Osteocyte (in vitro differentiated cells): ENCODE measurements around the gene LY6G5C. TPM values are rescaled to one million over a fixed set of nuclear protein-coding genes. Genes with fewer than 3 reads are reported as not detected.
A peak's percentile ranks its signal among the peaks of the same experiment; 100 is the strongest.

Experiments
- DNase-seq: peaks from one replicate; pipeline ENCODE4 v3.0.0; 2021; ENCODE audit warnings: mixed read lengths; ENCODE audit not compliant: unreplicated experiment; ENCODE audit errors: extremely low spot score
- H3K27ac Mint-ChIP-seq: one replicate; pipeline ENCODE4 v1.8.0; 2021; ENCODE audit warnings: mild to moderate bottlenecking, mixed read lengths; ENCODE audit not compliant: unreplicated experiment
- H3K27me3 Mint-ChIP-seq: one replicate; pipeline ENCODE4 v1.8.0; 2021; ENCODE audit warnings: mixed read lengths; ENCODE audit not compliant: unreplicated experiment
- H3K36me3 Mint-ChIP-seq: one replicate; pipeline ENCODE4 v1.8.0; 2021; ENCODE audit warnings: mixed read lengths; ENCODE audit not compliant: unreplicated experiment
- H3K4me1 Mint-ChIP-seq: one replicate; pipeline ENCODE4 v1.8.0; 2021; ENCODE audit warnings: mixed read lengths; ENCODE audit not compliant: unreplicated experiment
- H3K4me3 Mint-ChIP-seq: one replicate; pipeline ENCODE4 v1.8.0; 2021; ENCODE audit warnings: mild to moderate bottlenecking, moderate library complexity, mixed read lengths; ENCODE audit not compliant: unreplicated experiment
- H3K9me3 Mint-ChIP-seq: one replicate; pipeline ENCODE4 v1.8.0; 2021; ENCODE audit warnings: mixed read lengths; ENCODE audit not compliant: unreplicated experiment
- total RNA-seq: library from RNA; stranded (reverse); gene quantifications from 2 replicates; pipeline ENCODE4 v1.2.1, GENCODE V29; 2021
- TF ChIP-seq, protein P1 (sequence below): fragments of 200-600 bp; sonication (generic); IDR thresholded peaks from 2 replicates; pipeline ENCODE4 v1.5.0; 2021; ENCODE audit warnings: antibody characterized with exemption, mild to moderate bottlenecking, moderate library complexity

The LY6G5C gene
- total RNA-seq, 1 donor from 2014 or later = 3.9 TPM

GRCh38 chr6:31681135-31681671 lies 336 bp upstream of the LY6G5C start:
- Mint-ChIP-seq H3K27me3 (no peaks in the 10 kb centered on the region), H3K4me1 (peaks cover 16% of the 10 kb centered on the region), H3K4me3 (peak overlapping the region; percentile 73), H3K9me3 (no peaks in the 10 kb centered on the region), H3K36me3 (peaks cover 5% of the 10 kb centered on the region), H3K27ac (peak overlapping the region; percentile 90)
- TF ChIP-seq, protein P1, sequence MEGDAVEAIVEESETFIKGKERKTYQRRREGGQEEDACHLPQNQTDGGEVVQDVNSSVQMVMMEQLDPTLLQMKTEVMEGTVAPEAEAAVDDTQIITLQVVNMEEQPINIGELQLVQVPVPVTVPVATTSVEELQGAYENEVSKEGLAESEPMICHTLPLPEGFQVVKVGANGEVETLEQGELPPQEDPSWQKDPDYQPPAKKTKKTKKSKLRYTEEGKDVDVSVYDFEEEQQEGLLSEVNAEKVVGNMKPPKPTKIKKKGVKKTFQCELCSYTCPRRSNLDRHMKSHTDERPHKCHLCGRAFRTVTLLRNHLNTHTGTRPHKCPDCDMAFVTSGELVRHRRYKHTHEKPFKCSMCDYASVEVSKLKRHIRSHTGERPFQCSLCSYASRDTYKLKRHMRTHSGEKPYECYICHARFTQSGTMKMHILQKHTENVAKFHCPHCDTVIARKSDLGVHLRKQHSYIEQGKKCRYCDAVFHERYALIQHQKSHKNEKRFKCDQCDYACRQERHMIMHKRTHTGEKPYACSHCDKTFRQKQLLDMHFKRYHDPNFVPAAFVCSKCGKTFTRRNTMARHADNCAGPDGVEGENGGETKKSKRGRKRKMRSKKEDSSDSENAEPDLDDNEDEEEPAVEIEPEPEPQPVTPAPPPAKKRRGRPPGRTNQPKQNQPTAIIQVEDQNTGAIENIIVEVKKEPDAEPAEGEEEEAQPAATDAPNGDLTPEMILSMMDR = no peak
- no peak for DNase-seq

- H3K27me3 Mint-ChIP-seq = no peaks in the 10 kb centered on the region
- H3K36me3 Mint-ChIP-seq = no peaks in the 10 kb centered on the region
- no peaks in the 10 kb centered on the region for H3K9me3 Mint-ChIP-seq
- DNase-seq = no peak
- TF ChIP-seq, protein P1 = no peak
- no peak overlapping the region for H3K27ac Mint-ChIP-seq
- H3K4me3 Mint-ChIP-seq = no peak overlapping the region
- H3K4me1 Mint-ChIP-seq = peaks cover 16% of the 10 kb centered on the region
Observed at GRCh38 chr6:31677955-31678354, 2.9 kb downstream of the LY6G5C start.

DNA sequence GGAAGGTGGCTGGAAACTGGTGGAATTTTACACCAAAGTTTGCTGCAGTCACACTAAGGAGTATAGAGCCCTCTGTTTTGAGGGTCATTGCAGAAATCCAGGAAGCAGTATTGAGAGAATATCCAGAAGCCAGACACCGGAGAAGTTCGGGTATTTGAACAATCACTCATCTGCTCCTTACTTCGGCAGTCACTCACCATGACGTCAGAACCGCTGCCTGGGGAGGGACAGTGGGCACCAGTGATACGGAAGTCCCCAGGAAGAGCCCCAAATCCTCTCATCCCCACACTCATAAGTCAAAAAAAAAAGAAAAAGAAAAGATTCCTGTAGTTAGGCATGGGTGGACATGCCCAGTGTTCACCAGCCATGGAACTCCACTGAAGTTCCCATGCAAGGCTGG lies 4.0 kb downstream of the LY6G5C start:
- no peak overlapping the region for H3K4me3 Mint-ChIP-seq
- H3K4me1 Mint-ChIP-seq = peaks cover 16% of the 10 kb centered on the region
- H3K27me3 Mint-ChIP-seq = no peaks in the 10 kb centered on the region
- peaks cover 7% of the 10 kb centered on the region for H3K36me3 Mint-ChIP-seq
- H3K27ac Mint-ChIP-seq = no peak overlapping the region
- no peaks in the 10 kb centered on the region for H3K9me3 Mint-ChIP-seq
- TF ChIP-seq, protein P1 = no peak
- no peak for DNase-seq

DNA sequence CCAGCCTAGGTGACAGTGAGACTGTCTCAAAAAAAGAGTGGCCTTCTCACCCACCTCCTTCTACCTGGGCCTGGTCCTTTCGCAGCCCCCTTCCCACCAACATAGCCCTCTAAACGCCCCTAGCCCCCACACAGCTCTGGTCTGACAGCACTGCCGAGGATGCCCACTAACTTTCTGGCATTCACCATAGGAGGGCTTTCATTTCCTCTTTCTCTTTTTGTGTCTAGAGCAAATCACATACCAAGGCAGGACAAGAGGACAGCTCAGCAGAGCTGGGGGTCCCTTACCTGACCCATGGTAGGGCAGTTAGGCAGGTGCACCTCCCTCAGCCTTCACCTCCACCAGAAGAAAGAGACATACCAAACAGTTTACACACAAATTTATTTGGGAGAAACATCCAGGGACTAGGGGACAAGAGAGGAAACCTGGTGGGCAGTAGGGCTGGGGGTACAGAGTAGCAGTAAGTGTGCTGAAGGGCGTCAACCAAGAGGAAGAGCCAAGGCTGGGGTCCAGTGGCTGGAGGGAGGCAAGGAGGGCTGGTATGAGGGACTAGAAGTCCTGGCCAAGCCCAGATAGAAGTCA lies 4.5 kb downstream of the LY6G5C start:
- Mint-ChIP-seq H3K36me3 (peaks cover 8% of the 10 kb centered on the region), H3K4me3 (no peak overlapping the region), H3K27ac (no peak overlapping the region), H3K9me3 (no peaks in the 10 kb centered on the region), H3K4me1 (peaks cover 14% of the 10 kb centered on the region), H3K27me3 (no peaks in the 10 kb centered on the region)
- DNase-seq = no peak
- TF ChIP-seq, protein P1 = no peak

DNA sequence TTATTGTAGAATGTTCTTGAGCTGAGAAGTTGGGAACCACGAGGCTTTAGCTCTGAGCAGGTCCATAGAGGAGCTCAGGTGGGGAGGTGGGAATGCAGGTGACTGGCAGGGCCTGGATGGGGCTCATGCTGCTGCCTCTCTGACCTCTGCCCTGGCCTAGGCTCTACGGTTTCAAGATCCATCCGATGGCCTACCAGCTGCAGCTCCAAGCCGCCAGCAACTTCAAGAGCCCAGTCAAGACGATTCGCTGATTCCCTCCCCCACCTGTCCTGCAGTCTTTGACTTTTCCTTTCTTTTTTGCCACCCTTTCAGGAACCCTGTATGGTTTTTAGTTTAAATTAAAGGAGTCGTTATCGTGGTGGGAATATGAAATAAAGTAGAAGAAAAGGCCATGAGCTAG lies 11.2 kb downstream of the LY6G5C start, which contains the start of gene LY6G5B:
TSS of gene LY6G5B (plus strand) at position 301 of the 400 bp plus-strand sequence. CDS start 975 bp downstream, outside the sequence.
- no peaks in the 10 kb centered on the region for H3K9me3 Mint-ChIP-seq
- TF ChIP-seq, protein P1 = no peak
- no peak for DNase-seq
- no peak within 1 kb of the TSS for H3K27ac Mint-ChIP-seq
- H3K4me3 Mint-ChIP-seq = no peak within 1 kb of the TSS
- H3K4me1 Mint-ChIP-seq = peaks cover 15% of the 10 kb centered on the region
- no peaks in the 10 kb centered on the region for H3K27me3 Mint-ChIP-seq
- peaks cover 32% of the 10 kb centered on the region for H3K36me3 Mint-ChIP-seq
